Duodenal mucosa (tissue), 2 donors: Measurements from ENCODE around the gene LRRC1.

ENCODE experiments used
- H3K27ac ChIP-seq: one replicate; pipeline ENCODE4 v1.7.0; 2013; ENCODE audit warnings: low read depth, low read length
- H3K27me3 ChIP-seq, 2 donors: one replicate each; pipeline ENCODE4 v1.7.0; 2013; ENCODE audit warnings: low read length in 2 of 2, control low read depth in 1 of 2; ENCODE audit not compliant: insufficient read depth in 2 of 2, control insufficient read depth in 1 of 2
- H3K36me3 ChIP-seq, 2 donors: one replicate each; pipeline ENCODE4 v1.7.0; 2013; ENCODE audit warnings: low read length in 2 of 2, control low read depth in 1 of 2; ENCODE audit not compliant: insufficient read depth in 2 of 2, control insufficient read depth in 1 of 2
- H3K4me1 ChIP-seq, 2 donors: one replicate each; pipeline ENCODE4 v1.7.0; 2013; ENCODE audit warnings: low read length in 2 of 2, control low read depth in 1 of 2; ENCODE audit not compliant: insufficient read depth in 2 of 2, control insufficient read depth in 1 of 2
- H3K4me3 ChIP-seq, 2 donors: one replicate each; pipeline ENCODE4 v1.7.0; 2013; ENCODE audit warnings: low read length in 2 of 2, low read depth in 1 of 2
- H3K9ac ChIP-seq, 2 donors: one replicate each; pipeline ENCODE4 v1.7.0; 2013; ENCODE audit warnings: low read length in 2 of 2, low read depth in 1 of 2
- H3K9me3 ChIP-seq, 2 donors: one replicate each; pipeline ENCODE4 v1.7.0; 2013; ENCODE audit warnings: low read length in 2 of 2, control low read depth in 1 of 2; ENCODE audit not compliant: control insufficient read depth in 1 of 2

Gene LRRC1

GRCh38 chr6:53916804-53917463, 122.1 kb downstream of the LRRC1 start:
- Histone ChIP-seq H3K4me1 (no peaks in the 10 kb centered on the region), H3K4me3 (no peak overlapping the region), H3K9ac (no peak overlapping the region), H3K27ac (no peak overlapping the region), H3K9me3 (no peaks in the 10 kb centered on the region), H3K36me3 (peaks cover 15 to 26% of the 10 kb centered on the region in 2 donors), H3K27me3 (no peaks in the 10 kb centered on the region)

GRCh38 chr6:53917464-53917842, 122.6 kb downstream of the LRRC1 start:
- Histone ChIP-seq H3K36me3 (peaks cover 16 to 27% of the 10 kb centered on the region in 2 donors), H3K4me3 (no peak overlapping the region), H3K9me3 (no peaks in the 10 kb centered on the region), H3K4me1 (no peaks in the 10 kb centered on the region), H3K9ac (no peak overlapping the region), H3K27me3 (no peaks in the 10 kb centered on the region), H3K27ac (no peak overlapping the region)

GRCh38 chr6:53918854-53919510, 124.2 kb downstream of the LRRC1 start:
- no peak overlapping the region for H3K27ac ChIP-seq

GRCh38 chr6:53919881-53920360, 125.1 kb downstream of the LRRC1 start:
- no peak overlapping the region for H3K4me3 ChIP-seq
- H3K27ac ChIP-seq, result no peak overlapping the region
- no peaks in the 10 kb centered on the region for H3K4me1 ChIP-seq
- H3K9me3 ChIP-seq, result no peaks in the 10 kb centered on the region
- no peak overlapping the region for H3K9ac ChIP-seq
- no peaks in the 10 kb centered on the region for H3K27me3 ChIP-seq
- H3K36me3 ChIP-seq, result peaks cover 15 to 24% of the 10 kb centered on the region in 2 donors

More at GRCh38 chr6:53918854-53919510, 124.2 kb downstream of the LRRC1 start:
- H3K4me1 ChIP-seq, result no peaks in the 10 kb centered on the region
- no peak overlapping the region for H3K4me3 ChIP-seq
- no peak overlapping the region for H3K9ac ChIP-seq
- no peaks in the 10 kb centered on the region for H3K9me3 ChIP-seq
- no peaks in the 10 kb centered on the region for H3K27me3 ChIP-seq
- peaks cover 18 to 32% of the 10 kb centered on the region in 2 donors for H3K36me3 ChIP-seq

GRCh38 chr6:53920881-53921280, 126.1 kb downstream of the LRRC1 start:
- Histone ChIP-seq H3K4me1 (no peaks in the 10 kb centered on the region), H3K4me3 (no peak overlapping the region), H3K27me3 (no peaks in the 10 kb centered on the region), H3K9ac (no peak overlapping the region), H3K27ac (no peak overlapping the region), H3K36me3 (peaks cover 15 to 24% of the 10 kb centered on the region in 2 donors), H3K9me3 (no peaks in the 10 kb centered on the region)

- H3K4me3 ChIP-seq, result no peak overlapping the region
- H3K27ac ChIP-seq, result no peak overlapping the region
- H3K4me1 ChIP-seq, result peaks cover 0 to 5% of the 10 kb centered on the region in 2 donors
- H3K9ac ChIP-seq, result no peak overlapping the region
- peaks cover 15 to 24% of the 10 kb centered on the region in 2 donors for H3K36me3 ChIP-seq
- no peaks in the 10 kb centered on the region for H3K27me3 ChIP-seq
- no peaks in the 10 kb centered on the region for H3K9me3 ChIP-seq
These were observed 126.8 kb downstream of the LRRC1 start for GRCh38 chr6:53921639-53922038.

GRCh38 chr6:53922539-53922981, 127.8 kb downstream of the LRRC1 start:
- no peak overlapping the region for H3K9ac ChIP-seq
- H3K36me3 ChIP-seq, result peaks cover 12 to 24% of the 10 kb centered on the region in 2 donors
- peaks cover 0 to 12% of the 10 kb centered on the region in 2 donors for H3K4me1 ChIP-seq
- H3K9me3 ChIP-seq, result no peaks in the 10 kb centered on the region
- no peak overlapping the region for H3K4me3 ChIP-seq
- no peak overlapping the region for H3K27ac ChIP-seq
- no peaks in the 10 kb centered on the region for H3K27me3 ChIP-seq

GRCh38 chr6:53924277-53924676, 129.5 kb downstream of the LRRC1 start:
- Histone ChIP-seq H3K4me1 (peaks cover under 1 to 15% of the 10 kb centered on the region in 2 donors), H3K27ac (no peak overlapping the region), H3K9me3 (no peaks in the 10 kb centered on the region)

GRCh38 chr6:53924821-53925422, 130.1 kb downstream of the LRRC1 start:
- Histone ChIP-seq H3K36me3 (peaks cover 7 to 18% of the 10 kb centered on the region in 2 donors), H3K4me3 (no peak overlapping the region), H3K27ac (no peak overlapping the region), H3K9ac (no peak overlapping the region), H3K27me3 (no peaks in the 10 kb centered on the region), H3K4me1 (peaks cover 7 to 21% of the 10 kb centered on the region in 2 donors), H3K9me3 (no peaks in the 10 kb centered on the region)

More at GRCh38 chr6:53924277-53924676, 129.5 kb downstream of the LRRC1 start:
- no peaks in the 10 kb centered on the region for H3K27me3 ChIP-seq
- H3K4me3 ChIP-seq, result no peak overlapping the region
- no peak overlapping the region for H3K9ac ChIP-seq
- H3K36me3 ChIP-seq, result peaks cover 12 to 24% of the 10 kb centered on the region in 2 donors

GRCh38 chr6:53925891-53926290, 131.1 kb downstream of the LRRC1 start:
- Histone ChIP-seq H3K9me3 (no peaks in the 10 kb centered on the region), H3K4me3 (no peak overlapping the region), H3K27ac (no peak overlapping the region), H3K27me3 (no peaks in the 10 kb centered on the region), H3K4me1 (peaks cover 8 to 21% of the 10 kb centered on the region in 2 donors), H3K36me3 (peaks cover 7 to 15% of the 10 kb centered on the region in 2 donors), H3K9ac (no peak overlapping the region)
